ENCODE results near the gene PSMD3.
"Not testable (repeated sequence)": the region's sequence is repeated elsewhere in the genome, so short reads cannot be mapped to it uniquely, and the experiment has no call there.

The PSMD3 gene

GRCh38 chr17:39995438-39995837 is 14.8 kb downstream of the PSMD3 start:
- no peak for DNase-seq (ENCODE audit: low read depth in 2 of 2, low spot score in 1 of 2)

DNA sequence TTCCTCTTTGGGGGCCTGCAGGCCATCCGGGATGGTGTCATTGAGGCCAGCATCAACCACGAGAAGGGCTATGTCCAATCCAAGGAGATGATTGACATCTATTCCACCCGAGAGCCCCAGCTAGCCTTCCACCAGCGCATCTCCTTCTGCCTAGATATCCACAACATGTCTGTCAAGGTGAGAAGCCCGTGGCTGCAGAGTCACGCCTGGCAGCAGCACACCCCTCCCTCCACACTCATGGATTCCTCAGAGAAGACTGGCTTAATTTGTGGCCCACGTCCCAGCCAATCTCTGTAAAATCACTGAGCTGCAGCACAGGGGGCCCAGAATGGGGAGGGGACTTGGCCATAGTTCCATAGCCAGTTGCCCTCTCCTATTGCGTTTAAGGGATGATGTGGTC is 15.6 kb downstream of the PSMD3 start:
- DNase-seq (ENCODE audit: low read depth in 2 of 2, low spot score in 1 of 2) = no peak

GRCh38 chr17:39996800-39997199 is 16.2 kb downstream of the PSMD3 start:
- DNase-seq (ENCODE audit: low read depth in 2 of 2, low spot score in 1 of 2) = no peak

DNA sequence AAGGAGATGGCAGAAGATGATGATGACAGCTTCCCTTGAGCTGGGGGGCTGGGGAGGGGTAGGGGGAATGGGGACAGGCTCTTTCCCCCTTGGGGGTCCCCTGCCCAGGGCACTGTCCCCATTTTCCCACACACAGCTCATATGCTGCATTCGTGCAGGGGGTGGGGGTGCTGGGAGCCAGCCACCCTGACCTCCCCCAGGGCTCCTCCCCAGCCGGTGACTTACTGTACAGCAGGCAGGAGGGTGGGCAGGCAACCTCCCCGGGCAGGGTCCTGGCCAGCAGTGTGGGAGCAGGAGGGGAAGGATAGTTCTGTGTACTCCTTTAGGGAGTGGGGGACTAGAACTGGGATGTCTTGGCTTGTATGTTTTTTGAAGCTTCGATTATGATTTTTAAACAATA is 16.9 kb downstream of the PSMD3 start:
- DNase-seq (ENCODE audit: low read depth in 2 of 2, low spot score in 1 of 2) = no peak

GRCh38 chr17:39999067-39999466 is 18.5 kb downstream of the PSMD3 start:
- DNase-seq (ENCODE audit: low read depth in 2 of 2, low spot score in 1 of 2) = no peak

DNA sequence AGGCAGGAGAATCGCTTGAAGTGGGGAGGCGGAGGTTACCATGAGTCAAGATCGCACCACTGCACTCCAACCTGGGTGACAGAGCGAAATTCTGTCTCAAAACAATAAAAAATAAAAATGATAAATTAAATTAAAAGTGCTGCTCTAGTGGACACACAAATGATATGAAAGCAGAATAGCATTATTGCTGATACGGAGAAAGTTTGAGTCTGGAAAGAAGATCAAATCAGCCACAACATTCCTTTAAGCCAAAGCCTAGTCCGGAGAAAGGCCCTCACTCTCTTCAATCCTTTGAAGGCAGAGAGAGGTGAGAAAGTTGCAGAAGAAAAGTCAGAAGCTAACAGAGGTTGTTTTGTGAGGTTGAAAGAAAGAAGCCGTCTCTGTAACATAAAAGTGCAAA is 19.6 kb downstream of the PSMD3 start:
- no peak for DNase-seq (ENCODE audit: low read depth in 2 of 2, low spot score in 1 of 2)

GRCh38 chr17:40001335-40001734 is 20.7 kb downstream of the PSMD3 start:
- not testable (repeated sequence) for DNase-seq (ENCODE audit: low read depth in 2 of 2, low spot score in 1 of 2)

DNA sequence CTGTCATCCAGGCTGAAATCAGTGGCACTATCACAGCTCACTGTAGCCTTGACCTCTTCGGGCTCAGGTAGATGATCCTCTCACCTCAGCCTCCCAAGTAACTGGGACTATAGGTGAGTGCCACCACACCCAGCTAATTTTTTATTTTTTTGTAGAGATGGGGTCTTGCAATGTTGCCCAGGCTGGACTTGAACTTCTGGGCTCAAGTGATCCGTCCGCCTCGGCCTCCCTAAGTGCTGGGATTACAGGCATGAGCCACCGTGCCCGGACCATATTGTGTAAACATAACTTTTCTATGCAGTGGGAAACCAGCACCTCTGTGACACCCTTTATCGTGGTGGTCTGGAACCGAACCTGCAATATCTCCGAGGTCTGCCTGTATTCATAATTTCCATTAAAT is 23.5 kb downstream of the PSMD3 start:
- DNase-seq (ENCODE audit: low read depth in 2 of 2, low spot score in 1 of 2) = no peak

- no peak for DNase-seq (ENCODE audit: low read depth in 2 of 2, low spot score in 1 of 2)
These were observed 24.1 kb downstream of the PSMD3 start for GRCh38 chr17:40004712-40005111.

GRCh38 chr17:40005520-40005919 is 24.9 kb downstream of the PSMD3 start:
- DNase-seq (ENCODE audit: low read depth in 2 of 2, low spot score in 1 of 2) = no peak

GRCh38 chr17:40010946-40011500 is 30.4 kb downstream of the PSMD3 start:
- not testable (repeated sequence) for DNase-seq (ENCODE audit: low read depth in 2 of 2, low spot score in 1 of 2)

GRCh38 chr17:40012017-40012647 is 31.5 kb downstream of the PSMD3 start:
- not testable (repeated sequence) for DNase-seq (ENCODE audit: low read depth in 2 of 2, low spot score in 1 of 2)

GRCh38 chr17:40014375-40014980 is 33.9 kb downstream of the PSMD3 start:
- DNase-seq (ENCODE audit: low read depth in 2 of 2, low spot score in 1 of 2) = no peak

- no peak for DNase-seq (ENCODE audit: low read depth in 2 of 2, low spot score in 1 of 2)
These were observed 34.7 kb downstream of the PSMD3 start, which contains the start of gene CSF3 for GRCh38 chr17:40015005-40015997. TSS of gene CSF3 (plus strand) at chr17:40015440. CDS start at chr17:40015475, 35 bp downstream.

DNA sequence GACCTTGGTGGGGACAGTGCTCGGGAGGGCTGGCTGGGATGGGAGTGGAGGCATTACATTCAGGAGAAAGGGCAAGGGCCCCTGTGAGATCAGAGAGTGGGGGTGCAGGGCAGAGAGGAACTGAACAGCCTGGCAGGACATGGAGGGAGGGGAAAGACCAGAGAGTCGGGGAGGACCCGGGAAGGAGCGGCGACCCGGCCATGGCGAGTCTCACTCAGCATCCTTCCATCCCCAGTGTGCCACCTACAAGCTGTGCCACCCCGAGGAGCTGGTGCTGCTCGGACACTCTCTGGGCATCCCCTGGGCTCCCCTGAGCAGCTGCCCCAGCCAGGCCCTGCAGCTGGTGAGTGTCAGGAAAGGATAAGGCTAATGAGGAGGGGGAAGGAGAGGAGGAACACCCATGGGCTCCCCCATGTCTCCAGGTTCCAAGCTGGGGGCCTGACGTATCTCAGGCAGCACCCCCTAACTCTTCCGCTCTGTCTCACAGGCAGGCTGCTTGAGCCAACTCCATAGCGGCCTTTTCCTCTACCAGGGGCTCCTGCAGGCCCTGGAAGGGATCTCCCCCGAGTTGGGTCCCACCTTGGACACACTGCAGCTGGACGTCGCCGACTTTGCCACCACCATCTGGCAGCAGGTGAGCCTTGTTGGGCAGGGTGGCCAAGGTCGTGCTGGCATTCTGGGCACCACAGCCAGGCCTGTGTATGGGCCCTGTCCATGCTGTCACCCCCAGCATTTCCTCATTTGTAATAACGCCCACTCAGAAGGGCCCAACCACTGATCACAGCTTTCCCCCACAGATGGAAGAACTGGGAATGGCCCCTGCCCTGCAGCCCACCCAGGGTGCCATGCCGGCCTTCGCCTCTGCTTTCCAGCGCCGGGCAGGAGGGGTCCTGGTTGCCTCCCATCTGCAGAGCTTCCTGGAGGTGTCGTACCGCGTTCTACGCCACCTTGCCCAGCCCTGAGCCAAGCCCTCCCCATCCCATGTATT is 35.7 kb downstream of the PSMD3 start:
- DNase-seq (ENCODE audit: low read depth in 2 of 2, low spot score in 1 of 2) = no peak

- no peak for DNase-seq (ENCODE audit: low read depth in 2 of 2, low spot score in 1 of 2)
These were observed 36.9 kb downstream of the PSMD3 start for GRCh38 chr17:40017422-40018080.

DNA sequence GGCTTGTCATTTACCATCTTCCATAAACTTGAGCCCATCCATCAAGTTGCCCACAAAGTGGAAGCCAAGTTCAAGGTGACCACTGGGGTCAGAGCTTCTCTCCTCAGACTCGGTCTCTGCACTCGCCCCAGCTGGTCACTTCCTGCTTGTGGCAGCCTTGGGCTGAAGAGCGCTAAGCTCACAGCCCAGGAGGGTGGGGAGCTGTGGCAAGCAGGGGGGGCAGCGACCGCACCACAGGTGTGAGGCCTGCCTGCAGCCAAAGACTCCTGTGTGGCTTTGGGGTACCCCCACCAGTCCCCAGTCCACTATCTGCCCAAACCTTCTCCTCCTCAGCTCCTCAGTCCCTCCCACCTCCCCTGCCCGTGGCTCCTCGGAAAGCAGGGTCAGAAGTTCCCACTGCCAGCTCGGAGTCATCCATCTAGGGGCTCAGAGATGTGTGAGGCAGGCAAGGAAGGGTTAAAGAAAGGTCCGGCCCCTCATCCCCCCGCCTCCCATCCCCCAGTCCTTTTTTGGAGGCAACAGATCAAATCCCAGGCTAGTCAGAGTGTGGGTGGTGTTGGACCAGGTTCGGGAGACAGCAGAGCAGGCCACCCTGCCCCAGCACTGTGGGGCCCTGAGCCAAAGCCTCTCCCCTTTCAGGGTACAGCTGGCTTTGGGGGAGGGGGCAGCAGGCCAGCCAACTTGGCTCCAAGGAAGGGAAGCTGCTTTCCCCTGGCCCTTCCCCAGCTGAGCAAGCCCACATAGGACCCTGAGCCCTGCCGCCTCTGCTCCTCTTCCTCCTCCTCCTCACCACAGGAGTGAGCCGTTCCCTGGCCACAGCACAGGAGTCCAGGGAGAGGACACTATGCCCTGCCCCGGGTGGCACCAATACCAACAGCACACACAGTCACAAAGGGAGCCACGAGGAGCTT is 37.9 kb downstream of the PSMD3 start:
- no peak for DNase-seq (ENCODE audit: low read depth in 2 of 2, low spot score in 1 of 2)

DNA sequence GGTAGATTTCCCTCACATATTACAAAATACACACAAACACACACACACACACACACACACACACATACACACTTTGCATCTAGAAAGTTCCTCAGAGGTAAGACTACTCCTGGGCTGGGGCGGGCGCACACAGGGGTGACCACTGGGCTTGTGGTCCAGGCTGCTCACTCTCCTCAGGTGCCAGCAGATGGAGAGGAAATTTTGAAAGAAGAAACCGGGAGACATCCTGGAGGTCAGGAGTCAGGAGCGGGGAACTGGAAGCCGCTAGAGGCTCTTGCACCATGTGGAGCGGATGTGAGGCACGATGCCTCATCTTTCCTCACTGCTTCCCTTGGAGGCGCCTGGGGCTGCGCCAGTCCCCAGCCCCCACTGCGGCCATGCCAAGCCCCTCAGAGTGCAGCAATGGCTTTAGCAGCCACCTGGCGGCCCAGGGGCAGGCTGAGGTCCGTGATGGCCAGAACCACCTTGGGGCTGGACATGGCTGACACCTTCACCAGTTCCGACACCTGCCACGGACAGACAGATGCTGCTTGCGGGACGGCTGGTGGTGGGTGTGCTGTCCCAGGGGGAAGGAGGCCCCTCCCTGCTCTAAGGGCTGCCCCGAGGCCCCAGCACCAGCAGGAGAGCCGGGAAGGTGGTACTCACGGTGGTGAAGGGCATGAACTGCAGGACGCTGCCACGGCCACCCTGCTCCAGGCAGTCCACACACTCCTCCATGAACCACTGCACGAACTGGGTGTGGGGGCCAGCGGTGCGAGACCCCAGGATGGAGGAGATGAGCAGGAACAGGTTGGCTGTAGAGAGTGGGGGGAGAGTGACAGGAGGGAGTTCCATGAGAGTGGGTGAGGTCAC is 38.8 kb downstream of the PSMD3 start:
- DNase-seq (ENCODE audit: low read depth in 2 of 2, low spot score in 1 of 2) = no peak

Data from stimulated activated CD8-positive, alpha-beta memory T cell treated with anti-CD3 and anti-CD28 coated beads, Interleukin-4, amount 100 ng/mL, for 1 hour (primary cell).